ENCODE results near the gene ZNF502. TPM values are rescaled to one million over a fixed set of nuclear protein-coding genes. Genes with fewer than 3 reads are reported as not detected.

ZNF502 gene
- total and polyA plus RNA-seq, 2 of the 13 experiments (the other 11 are each of a cell fraction or from before 2014, with no cell fraction given), result not detected

GRCh38 chr3:44761424-44762169, 49.1 kb downstream of the ZNF502 start, which contains the start of the genes KIAA1143 and KIF15 (continued):
- TF ChIP-seq, protein P1, sequence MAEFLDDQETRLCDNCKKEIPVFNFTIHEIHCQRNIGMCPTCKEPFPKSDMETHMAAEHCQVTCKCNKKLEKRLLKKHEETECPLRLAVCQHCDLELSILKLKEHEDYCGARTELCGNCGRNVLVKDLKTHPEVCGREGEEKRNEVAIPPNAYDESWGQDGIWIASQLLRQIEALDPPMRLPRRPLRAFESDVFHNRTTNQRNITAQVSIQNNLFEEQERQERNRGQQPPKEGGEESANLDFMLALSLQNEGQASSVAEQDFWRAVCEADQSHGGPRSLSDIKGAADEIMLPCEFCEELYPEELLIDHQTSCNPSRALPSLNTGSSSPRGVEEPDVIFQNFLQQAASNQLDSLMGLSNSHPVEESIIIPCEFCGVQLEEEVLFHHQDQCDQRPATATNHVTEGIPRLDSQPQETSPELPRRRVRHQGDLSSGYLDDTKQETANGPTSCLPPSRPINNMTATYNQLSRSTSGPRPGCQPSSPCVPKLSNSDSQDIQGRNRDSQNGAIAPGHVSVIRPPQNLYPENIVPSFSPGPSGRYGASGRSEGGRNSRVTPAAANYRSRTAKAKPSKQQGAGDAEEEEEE (CRISPR knock-in tag; IDR thresholded peaks at IDR 0.05; ENCODE audit: borderline replicate concordance), result no peak
- TF ChIP-seq ZIK1 (CRISPR knock-in tag; IDR thresholded peaks at IDR 0.05; ENCODE audit: borderline replicate concordance, low read depth) (no peak), CEBPG (CRISPR knock-in tag; IDR thresholded peaks at IDR 0.05) (no peak; the same call in 1 of the 2 replicates), ZNF160 (CRISPR knock-in tag; IDR thresholded peaks at IDR 0.05) (peak; percentile 71; the same call in 1 of the 2 replicates), ZBTB42 (CRISPR knock-in tag; IDR thresholded peaks at IDR 0.05) (peak; percentile 32; the same call in 1 of the 2 replicates), MAF1 (CRISPR knock-in tag; IDR thresholded peaks at IDR 0.05; ENCODE audit: borderline replicate concordance) (peak; percentile 74; the same call in 1 of the 2 replicates), ZNF788 (CRISPR knock-in tag; IDR thresholded peaks at IDR 0.05; ENCODE audit: borderline replicate concordance) (peak; percentile 93; the same call in 1 of the 2 replicates), KAT8 (CRISPR knock-in tag; IDR thresholded peaks at IDR 0.05) (peak; percentile 97), ZNF703 (CRISPR knock-in tag; IDR thresholded peaks at IDR 0.05; ENCODE audit: borderline replicate concordance) (peak; percentile 44; the same call in 1 of the 2 replicates), KLF9 (CRISPR knock-in tag; IDR thresholded peaks at IDR 0.05; ENCODE audit: low read depth) (peak; percentile 60; the same call in 1 of the 2 replicates), SKI (IDR thresholded peaks at IDR 0.05; ENCODE audit: partially characterized antibody) (no peak), TGIF2 (CRISPR knock-in tag; IDR thresholded peaks at IDR 0.05) (peak; percentile 98), ZFP62 (CRISPR knock-in tag; IDR thresholded peaks at IDR 0.05) (no peak), ZNF543 (CRISPR knock-in tag; IDR thresholded peaks at IDR 0.05) (0 out of 2 replicates have a peak, but pooled peaks have one; percentile 46), GPN1 (CRISPR knock-in tag; IDR thresholded peaks at IDR 0.05; ENCODE audit: borderline replicate concordance) (no peak), ZNF326 (CRISPR knock-in tag; IDR thresholded peaks at IDR 0.05; ENCODE audit: borderline replicate concordance) (no peak), DR1 (CRISPR knock-in tag; IDR thresholded peaks at IDR 0.05) (peak; percentile 62; the same call in 1 of the 2 replicates), SETDB1 (CRISPR knock-in tag; IDR thresholded peaks at IDR 0.05; ENCODE audit: borderline replicate concordance) (no peak), TARDBP (CRISPR knock-in tag; IDR thresholded peaks at IDR 0.05) (peak; percentile 71), REPIN1 (CRISPR knock-in tag; IDR thresholded peaks at IDR 0.05; ENCODE audit: borderline replicate concordance, low read depth) (peak; percentile 73; the same call in 1 of the 2 replicates), NFIC (IDR thresholded peaks at IDR 0.05; ENCODE audit: low read length) (0 out of 2 replicates have a peak, but pooled peaks have one; percentile 38), SP5 (CRISPR knock-in tag; IDR thresholded peaks at IDR 0.05; ENCODE audit: borderline replicate concordance, low read depth) (peak; percentile 82), ZNF335 (CRISPR knock-in tag; IDR thresholded peaks at IDR 0.05) (peak; percentile 83; the same call in 1 of the 2 replicates), ZNF777 (CRISPR knock-in tag; IDR thresholded peaks at IDR 0.05) (peak; percentile 71; the same call in 1 of the 2 replicates), ZNF724P (CRISPR knock-in tag; IDR thresholded peaks at IDR 0.05; ENCODE audit: borderline replicate concordance) (peak; percentile 86; the same call in 1 of the 2 replicates), CREM (IDR thresholded peaks at IDR 0.05) (peak; percentile 99), CREM (CRISPR knock-in tag; IDR thresholded peaks at IDR 0.05) (peak; percentile 88), ZNF75D (CRISPR knock-in tag; IDR thresholded peaks at IDR 0.05; ENCODE audit: borderline replicate concordance) (no peak), PLRG1 (conservative IDR thresholded peaks at IDR 0.05) (no peak), MED1 (CRISPR knock-in tag; IDR thresholded peaks at IDR 0.05) (peak; percentile 76)
- TF ChIP-seq, protein P2, sequence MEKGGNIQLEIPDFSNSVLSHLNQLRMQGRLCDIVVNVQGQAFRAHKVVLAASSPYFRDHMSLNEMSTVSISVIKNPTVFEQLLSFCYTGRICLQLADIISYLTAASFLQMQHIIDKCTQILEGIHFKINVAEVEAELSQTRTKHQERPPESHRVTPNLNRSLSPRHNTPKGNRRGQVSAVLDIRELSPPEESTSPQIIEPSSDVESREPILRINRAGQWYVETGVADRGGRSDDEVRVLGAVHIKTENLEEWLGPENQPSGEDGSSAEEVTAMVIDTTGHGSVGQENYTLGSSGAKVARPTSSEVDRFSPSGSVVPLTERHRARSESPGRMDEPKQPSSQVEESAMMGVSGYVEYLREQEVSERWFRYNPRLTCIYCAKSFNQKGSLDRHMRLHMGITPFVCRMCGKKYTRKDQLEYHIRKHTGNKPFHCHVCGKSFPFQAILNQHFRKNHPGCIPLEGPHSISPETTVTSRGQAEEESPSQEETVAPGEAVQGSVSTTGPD (CRISPR knock-in tag; IDR thresholded peaks at IDR 0.05), result no peak

All from HepG2 (cell line).